Measurements from ENCODE around the gene NACA2. TPM values are rescaled to one million over a fixed set of nuclear protein-coding genes. Genes with fewer than 3 reads are reported as not detected.

Gene NACA2
- total RNA-seq, 1 experiment from 2014 or later = not detected

DNA sequence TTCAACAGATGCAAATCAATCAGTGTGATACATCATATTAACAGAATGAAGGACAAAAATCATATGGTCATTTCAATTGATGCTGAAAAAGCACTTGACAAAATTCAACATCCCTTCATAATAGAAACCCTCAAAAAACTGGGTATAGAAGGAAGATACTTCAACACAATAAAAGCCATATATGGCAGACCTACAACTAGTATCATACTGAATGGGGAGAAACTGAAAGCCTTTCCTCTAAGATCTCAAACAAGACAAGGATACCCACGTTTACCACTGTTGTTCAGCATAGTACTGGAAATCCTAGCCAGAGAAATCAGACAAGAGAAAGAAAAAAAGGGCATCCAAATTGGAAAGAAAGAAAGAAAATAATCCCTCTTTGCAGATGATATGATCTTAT lies 47.1 kb upstream of the NACA2 start:
- Mint-ChIP-seq H3K9me3 (peaks cover 7% of the 10 kb centered on the region), H3K4me3 (no peak overlapping the region), H3K4me1 (no peaks in the 10 kb centered on the region), H3K36me3 (no peaks in the 10 kb centered on the region), H3K27ac (no peak overlapping the region), H3K27me3 (ENCODE audit: low read depth) (no peaks in the 10 kb centered on the region)
- ATAC-seq = no peak
- POLR2A ChIA-PET = no interaction called here
- CTCF ChIA-PET = interaction anchor here (2.8 kb wide), 1 partner anchor 471 kb away, joined by 27 read pairs; no protein-coding TSS in a partner anchor
- TF ChIP-seq ZNF423 (CRISPR knock-in tag; IDR thresholded peaks at IDR 0.05) = no peak
- no peak for TF ChIP-seq OVOL2 (CRISPR knock-in tag; IDR thresholded peaks at IDR 0.05; ENCODE audit: borderline replicate concordance)
- TF ChIP-seq, protein P1, sequence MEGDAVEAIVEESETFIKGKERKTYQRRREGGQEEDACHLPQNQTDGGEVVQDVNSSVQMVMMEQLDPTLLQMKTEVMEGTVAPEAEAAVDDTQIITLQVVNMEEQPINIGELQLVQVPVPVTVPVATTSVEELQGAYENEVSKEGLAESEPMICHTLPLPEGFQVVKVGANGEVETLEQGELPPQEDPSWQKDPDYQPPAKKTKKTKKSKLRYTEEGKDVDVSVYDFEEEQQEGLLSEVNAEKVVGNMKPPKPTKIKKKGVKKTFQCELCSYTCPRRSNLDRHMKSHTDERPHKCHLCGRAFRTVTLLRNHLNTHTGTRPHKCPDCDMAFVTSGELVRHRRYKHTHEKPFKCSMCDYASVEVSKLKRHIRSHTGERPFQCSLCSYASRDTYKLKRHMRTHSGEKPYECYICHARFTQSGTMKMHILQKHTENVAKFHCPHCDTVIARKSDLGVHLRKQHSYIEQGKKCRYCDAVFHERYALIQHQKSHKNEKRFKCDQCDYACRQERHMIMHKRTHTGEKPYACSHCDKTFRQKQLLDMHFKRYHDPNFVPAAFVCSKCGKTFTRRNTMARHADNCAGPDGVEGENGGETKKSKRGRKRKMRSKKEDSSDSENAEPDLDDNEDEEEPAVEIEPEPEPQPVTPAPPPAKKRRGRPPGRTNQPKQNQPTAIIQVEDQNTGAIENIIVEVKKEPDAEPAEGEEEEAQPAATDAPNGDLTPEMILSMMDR (IDR thresholded peaks at IDR 0.05) = no peak
- no peak for TF ChIP-seq ZNF121 (CRISPR knock-in tag; IDR thresholded peaks at IDR 0.05)
- TF ChIP-seq, protein P2, sequence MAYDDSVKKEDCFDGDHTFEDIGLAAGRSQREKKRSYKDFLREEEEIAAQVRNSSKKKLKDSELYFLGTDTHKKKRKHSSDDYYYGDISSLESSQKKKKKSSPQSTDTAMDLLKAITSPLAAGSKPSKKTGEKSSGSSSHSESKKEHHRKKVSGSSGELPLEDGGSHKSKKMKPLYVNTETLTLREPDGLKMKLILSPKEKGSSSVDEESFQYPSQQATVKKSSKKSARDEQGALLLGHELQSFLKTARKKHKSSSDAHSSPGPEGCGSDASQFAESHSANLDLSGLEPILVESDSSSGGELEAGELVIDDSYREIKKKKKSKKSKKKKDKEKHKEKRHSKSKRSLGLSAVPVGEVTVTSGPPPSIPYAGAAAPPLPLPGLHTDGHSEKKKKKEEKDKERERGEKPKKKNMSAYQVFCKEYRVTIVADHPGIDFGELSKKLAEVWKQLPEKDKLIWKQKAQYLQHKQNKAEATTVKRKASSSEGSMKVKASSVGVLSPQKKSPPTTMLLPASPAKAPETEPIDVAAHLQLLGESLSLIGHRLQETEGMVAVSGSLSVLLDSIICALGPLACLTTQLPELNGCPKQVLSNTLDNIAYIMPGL (CRISPR knock-in tag; IDR thresholded peaks at IDR 0.05) = no peak
- TF ChIP-seq CREB1 (CRISPR knock-in tag; IDR thresholded peaks at IDR 0.05) = no peak
- no peak for TF ChIP-seq ZNF416 (CRISPR knock-in tag; IDR thresholded peaks at IDR 0.05)
- no peak for TF ChIP-seq ATF1 (CRISPR knock-in tag; IDR thresholded peaks at IDR 0.05)
- TF ChIP-seq, protein P3, sequence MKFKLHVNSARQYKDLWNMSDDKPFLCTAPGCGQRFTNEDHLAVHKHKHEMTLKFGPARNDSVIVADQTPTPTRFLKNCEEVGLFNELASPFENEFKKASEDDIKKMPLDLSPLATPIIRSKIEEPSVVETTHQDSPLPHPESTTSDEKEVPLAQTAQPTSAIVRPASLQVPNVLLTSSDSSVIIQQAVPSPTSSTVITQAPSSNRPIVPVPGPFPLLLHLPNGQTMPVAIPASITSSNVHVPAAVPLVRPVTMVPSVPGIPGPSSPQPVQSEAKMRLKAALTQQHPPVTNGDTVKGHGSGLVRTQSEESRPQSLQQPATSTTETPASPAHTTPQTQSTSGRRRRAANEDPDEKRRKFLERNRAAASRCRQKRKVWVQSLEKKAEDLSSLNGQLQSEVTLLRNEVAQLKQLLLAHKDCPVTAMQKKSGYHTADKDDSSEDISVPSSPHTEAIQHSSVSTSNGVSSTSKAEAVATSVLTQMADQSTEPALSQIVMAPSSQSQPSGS (CRISPR knock-in tag; IDR thresholded peaks at IDR 0.05; ENCODE audit: borderline replicate concordance, low read depth) = no peak
- no peak for DNase-seq (ENCODE audit: low spot score)

DNA sequence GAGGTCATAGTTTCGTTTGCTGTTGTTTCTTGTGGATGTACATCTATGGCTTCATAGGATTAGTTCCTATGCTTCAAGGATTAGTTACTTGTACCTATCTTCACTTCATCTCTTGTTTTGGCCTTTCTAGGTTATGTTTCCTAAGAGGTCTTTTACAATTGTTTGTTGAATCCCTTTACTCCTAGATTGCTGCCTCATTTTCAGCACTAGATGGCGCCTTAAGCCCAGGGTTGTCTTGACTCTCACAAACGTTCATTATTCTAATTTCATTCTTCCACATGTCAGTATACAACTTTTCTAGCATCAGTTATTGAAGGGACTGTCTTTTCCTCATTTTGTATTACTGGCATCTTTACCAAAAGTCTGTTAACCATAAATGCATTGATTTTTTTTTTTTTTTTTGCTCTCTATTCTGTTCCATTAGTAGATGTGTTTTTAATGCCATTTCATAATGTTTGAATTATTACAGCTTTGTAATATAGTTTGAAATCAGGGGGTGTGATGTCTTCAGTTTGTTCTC lies 45.0 kb upstream of the NACA2 start:
- no peak overlapping the region for H3K27ac Mint-ChIP-seq
- peaks cover 8% of the 10 kb centered on the region for H3K9me3 Mint-ChIP-seq
- ChIA-PET POLR2A (no interaction called here), CTCF (interaction anchor here (0.6 to 2.8 kb wide), 18 partner anchors 10 to 492 kb away, joined by 3 to 27 read pairs (median 3); partner anchors contain the start of gene BRIP1)
- no peak overlapping the region for H3K4me3 Mint-ChIP-seq
- ATAC-seq (peak; percentile 38; the same call in 1 of the 2 replicates), DNase-seq (ENCODE audit: low spot score) (peak; percentile 49)
- H3K27me3 Mint-ChIP-seq (ENCODE audit: low read depth) = no peaks in the 10 kb centered on the region
- H3K36me3 Mint-ChIP-seq = no peaks in the 10 kb centered on the region
- H3K4me1 Mint-ChIP-seq = no peaks in the 10 kb centered on the region
- TF ChIP-seq, protein P1 (IDR thresholded peaks at IDR 0.05) = peak; percentile 54
- TF ChIP-seq ZNF671 (CRISPR knock-in tag; IDR thresholded peaks at IDR 0.05) (no peak), PRRX2 (CRISPR knock-in tag; IDR thresholded peaks at IDR 0.05) (no peak), NFATC4 (CRISPR knock-in tag; IDR thresholded peaks at IDR 0.05) (no peak)

DNA sequence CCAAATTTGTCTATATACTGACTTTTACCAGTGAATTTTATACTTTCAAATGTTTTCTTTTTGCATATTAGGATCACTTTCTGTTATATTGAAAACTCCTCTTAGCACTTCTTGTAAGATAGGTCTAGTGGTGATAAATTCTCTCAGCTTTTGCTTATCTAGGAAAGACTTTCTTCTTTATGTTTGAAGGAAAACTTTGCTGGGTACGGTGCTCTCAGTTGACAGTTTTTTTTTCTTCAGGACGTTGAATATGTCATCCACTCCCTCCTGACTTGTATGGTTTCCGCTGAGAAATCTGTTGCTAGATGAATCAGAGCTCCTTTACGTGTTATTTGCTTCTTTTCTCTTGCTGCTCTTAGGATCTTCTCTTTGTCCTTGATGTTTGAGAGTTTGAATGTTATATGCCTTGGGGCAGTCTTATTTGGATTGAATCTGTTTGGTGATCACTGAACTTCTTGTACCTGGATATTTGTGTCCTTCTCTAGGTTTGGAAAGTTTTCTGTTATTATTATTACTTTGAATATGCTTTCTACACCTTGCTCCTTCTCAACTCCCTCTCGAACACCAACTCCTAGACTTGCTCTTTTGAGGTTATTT lies 44.0 kb upstream of the NACA2 start:
- Mint-ChIP-seq H3K27ac (no peak overlapping the region), H3K27me3 (ENCODE audit: low read depth) (no peaks in the 10 kb centered on the region), H3K4me1 (no peaks in the 10 kb centered on the region), H3K36me3 (no peaks in the 10 kb centered on the region), H3K4me3 (no peak overlapping the region), H3K9me3 (peaks cover 12% of the 10 kb centered on the region)
- DNase-seq (ENCODE audit: low spot score) (no peak), ATAC-seq (no peak)
- no peak for TF ChIP-seq TP53 (CRISPR knock-in tag; IDR thresholded peaks at IDR 0.05)
- TF ChIP-seq, protein P4, sequence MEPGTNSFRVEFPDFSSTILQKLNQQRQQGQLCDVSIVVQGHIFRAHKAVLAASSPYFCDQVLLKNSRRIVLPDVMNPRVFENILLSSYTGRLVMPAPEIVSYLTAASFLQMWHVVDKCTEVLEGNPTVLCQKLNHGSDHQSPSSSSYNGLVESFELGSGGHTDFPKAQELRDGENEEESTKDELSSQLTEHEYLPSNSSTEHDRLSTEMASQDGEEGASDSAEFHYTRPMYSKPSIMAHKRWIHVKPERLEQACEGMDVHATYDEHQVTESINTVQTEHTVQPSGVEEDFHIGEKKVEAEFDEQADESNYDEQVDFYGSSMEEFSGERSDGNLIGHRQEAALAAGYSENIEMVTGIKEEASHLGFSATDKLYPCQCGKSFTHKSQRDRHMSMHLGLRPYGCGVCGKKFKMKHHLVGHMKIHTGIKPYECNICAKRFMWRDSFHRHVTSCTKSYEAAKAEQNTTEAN (CRISPR knock-in tag; IDR thresholded peaks at IDR 0.05) = no peak
- no peak for TF ChIP-seq NFATC4 (CRISPR knock-in tag; IDR thresholded peaks at IDR 0.05)
- TF ChIP-seq ZNF423 (CRISPR knock-in tag; IDR thresholded peaks at IDR 0.05) = no peak
- TF ChIP-seq, protein P5, sequence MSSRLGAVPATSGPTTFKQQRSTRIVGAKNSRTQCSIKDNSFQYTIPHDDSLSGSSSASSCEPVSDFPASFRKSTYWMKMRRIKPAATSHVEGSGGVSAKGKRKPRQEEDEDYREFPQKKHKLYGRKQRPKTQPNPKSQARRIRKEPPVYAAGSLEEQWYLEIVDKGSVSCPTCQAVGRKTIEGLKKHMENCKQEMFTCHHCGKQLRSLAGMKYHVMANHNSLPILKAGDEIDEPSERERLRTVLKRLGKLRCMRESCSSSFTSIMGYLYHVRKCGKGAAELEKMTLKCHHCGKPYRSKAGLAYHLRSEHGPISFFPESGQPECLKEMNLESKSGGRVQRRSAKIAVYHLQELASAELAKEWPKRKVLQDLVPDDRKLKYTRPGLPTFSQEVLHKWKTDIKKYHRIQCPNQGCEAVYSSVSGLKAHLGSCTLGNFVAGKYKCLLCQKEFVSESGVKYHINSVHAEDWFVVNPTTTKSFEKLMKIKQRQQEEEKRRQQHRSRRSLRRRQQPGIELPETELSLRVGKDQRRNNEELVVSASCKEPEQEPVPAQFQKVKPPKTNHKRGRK (CRISPR knock-in tag; IDR thresholded peaks at IDR 0.05; ENCODE audit: borderline replicate concordance) = no peak
- ChIA-PET CTCF (interaction anchor here (0.5 to 2.8 kb wide), 13 partner anchors 11 to 474 kb away, joined by 3 to 27 read pairs (median 3); partner anchors contain the start of gene BRIP1), POLR2A (no interaction called here)

All from WTC11 (cell line).